Keratinocyte (primary cell): ENCODE results near the gene ING5. TPM values are rescaled to one million over a fixed set of nuclear protein-coding genes. Genes with fewer than 3 reads are reported as not detected.

Experiments used
- DNase-seq: peaks from one replicate; pipeline ENCODE4 v3.0.0-alpha.2; 2011; ENCODE audit warnings: low read depth, missing footprints, low spot score
- FAIRE-seq: peaks from 2 replicates; lab custom pipeline; 2011; peaks lifted over from hg19 to GRCh38; lab: Jason Lieb, UNC
- H2AFZ ChIP-seq: 2 replicates; pipeline ENCODE4 v1.6.0; 2012; ENCODE audit warnings: low read length, control low read depth, inconsistent platforms; ENCODE audit not compliant: control insufficient read depth
- H3K27ac ChIP-seq: 2 replicates; pipeline ENCODE4 v1.5.1; 2011; ENCODE audit warnings: low read length; ENCODE audit not compliant: control insufficient read depth, insufficient read depth
- H3K27me3 ChIP-seq: 3 replicates; pipeline ENCODE4 v1.6.0; 2011; ENCODE audit warnings: low read length; ENCODE audit not compliant: control insufficient read depth, insufficient read depth; ENCODE audit errors: extremely low read depth
- H3K36me3 ChIP-seq, 2 experiments: 2 replicates in 1 of 2; 3 replicates in 1 of 2; pipeline ENCODE4 v1.5.1; 2011; ENCODE audit warnings: low read length in 2 of 2, mild to moderate bottlenecking in 1 of 2; ENCODE audit not compliant: control insufficient read depth in 2 of 2, insufficient read depth in 2 of 2; ENCODE audit errors: extremely low read depth in 1 of 2
- H3K4me1 ChIP-seq: 3 replicates; pipeline ENCODE4 v1.5.1; 2011; ENCODE audit warnings: low read length; ENCODE audit not compliant: control insufficient read depth, insufficient read depth; ENCODE audit errors: extremely low read depth
- H3K4me2 ChIP-seq: 3 replicates; pipeline ENCODE4 v1.6.0; 2011; ENCODE audit warnings: low read depth, low read length; ENCODE audit not compliant: control insufficient read depth, insufficient read depth; ENCODE audit errors: extremely low read depth
- H3K4me3 ChIP-seq, 3 experiments: fragments of 200-600 bp in 1 of 3; sonication (generic) in 1 of 3; 2 replicates in 2 of 3; 3 replicates in 1 of 3; pipeline ENCODE4 v1.5.1; 2011 to 2016; ENCODE audit warnings: low read length in 3 of 3, mild to moderate bottlenecking in 3 of 3, control low read depth in 2 of 3, inconsistent platforms in 1 of 3, low read depth in 1 of 3, mixed read lengths in 1 of 3, mixed run types in 1 of 3, moderate library complexity in 1 of 3; ENCODE audit not compliant: control insufficient read depth in 2 of 3, insufficient read depth in 2 of 3; ENCODE audit errors: extremely low read depth in 1 of 3
- H3K79me2 ChIP-seq: 2 replicates; pipeline ENCODE4 v1.6.0; 2012; ENCODE audit warnings: low read length; ENCODE audit not compliant: control insufficient read depth, insufficient read depth
- H3K9ac ChIP-seq: 3 replicates; pipeline ENCODE4 v1.6.0; 2011; ENCODE audit warnings: low read length; ENCODE audit not compliant: control insufficient read depth, insufficient read depth; ENCODE audit errors: extremely low read depth
- H3K9me1 ChIP-seq: 3 replicates; pipeline ENCODE4 v1.6.0; 2011; ENCODE audit warnings: low read length; ENCODE audit not compliant: control insufficient read depth, insufficient read depth; ENCODE audit errors: extremely low read depth
- H3K9me3 ChIP-seq: 2 replicates; pipeline ENCODE4 v1.5.1; 2012; ENCODE audit warnings: low read depth, low read length; ENCODE audit not compliant: control insufficient read depth
- H4K20me1 ChIP-seq: 3 replicates; pipeline ENCODE4 v1.6.0; 2011; ENCODE audit warnings: low read length; ENCODE audit not compliant: control insufficient read depth, insufficient read depth; ENCODE audit errors: extremely low read depth
- CTCF ChIP-seq, 3 experiments: IDR thresholded peaks in 1 of 3; conservative IDR thresholded peaks in 1 of 3; optimal IDR thresholded peaks in 1 of 3; 2 replicates in 2 of 3; 3 replicates in 1 of 3; pipeline versions ENCODE3 to v1.5.1; 2011; ENCODE audit warnings: low read length in 3 of 3, mild to moderate bottlenecking in 3 of 3, moderate library complexity in 2 of 3, control low read depth in 1 of 3, inconsistent platforms in 1 of 3; ENCODE audit not compliant: insufficient read depth in 2 of 3; ENCODE audit errors: extremely low read depth in 1 of 3
- EZH2 ChIP-seq: IDR thresholded peaks from one replicate; pipeline ENCODE4 v1.6.1; 2012; ENCODE audit warnings: inconsistent platforms, mild to moderate bottlenecking, low read length, moderate library complexity
- dilution Hi-C: fragments of 300-500 bp; cut with MboI; formaldehyde crosslinking; loops from one replicate; pipeline ENCODE4 v1.7.0; 2020; ENCODE audit warnings: low sequenced_read_pairs; ENCODE audit not compliant: extremely low pct_ligation_motif_present
- polyA plus RNA-seq, 5 experiments: library from polyadenylated mRNA; depleted of rRNA in 3 of 5; stranded (reverse) in 3 of 5; stranded (forward) in 1 of 5; unstranded in 1 of 5; fragments of >200 nt; gene quantifications; 1 replicate in 1 of 5; 2 replicates in 3 of 5; 3 replicates in 1 of 5; pipeline versions ENCODE4 v1.2.1 to v1.2.3, GENCODE V29; 2011 to 2012; ENCODE audit warnings: missing spikeins in 2 of 5, low read depth in 1 of 5, low replicate concordance in 1 of 5

The ING5 gene
- polyA plus RNA-seq, 1 donor (not counting 4 experiments of a cell fraction or from before 2014, with no cell fraction given), result 19.1 TPM

DNA sequence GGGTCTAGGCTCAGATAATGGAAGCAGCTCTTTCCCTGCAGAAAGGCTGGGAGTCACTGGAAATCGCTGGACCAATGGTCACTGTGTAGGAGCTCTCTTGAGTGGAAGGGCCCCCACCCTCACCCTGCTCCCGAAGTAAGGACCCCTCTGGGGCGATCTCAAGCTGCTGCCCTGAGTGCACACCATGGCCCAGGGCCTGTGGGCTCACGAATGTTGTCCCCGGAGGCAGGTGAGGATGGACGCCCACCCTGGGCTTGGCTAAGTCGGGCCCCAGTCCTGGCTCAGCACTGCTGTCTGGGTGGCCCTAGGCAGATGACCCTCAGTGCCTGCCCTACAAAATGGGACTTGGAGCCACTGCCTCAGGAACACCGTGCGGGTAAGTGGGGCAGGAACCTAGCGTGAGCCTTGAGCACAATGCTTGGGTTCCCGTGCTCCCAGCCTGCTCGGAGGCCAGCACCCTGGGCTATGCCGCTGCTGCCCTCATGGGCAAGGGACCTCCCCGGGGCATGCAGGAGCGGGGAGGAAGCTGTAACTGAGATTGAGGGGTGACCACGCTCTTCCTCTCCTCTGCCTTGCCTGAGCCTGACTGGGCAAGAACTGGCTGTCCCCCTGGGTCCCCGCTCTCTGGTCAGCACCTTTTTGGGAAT lies 36.3 kb downstream of the ING5 start:
- dilution Hi-C loops, result no loop called here
- no peak for TF ChIP-seq CTCF (optimal IDR thresholded peaks at IDR 0.05 in 1 of 3, IDR thresholded peaks at IDR 0.05 in 1 of 3, conservative IDR thresholded peaks at IDR 0.05 in 1 of 3; ENCODE audit: extremely low read depth in 1 of 3, insufficient read depth in 2 of 3, low read length in 3 of 3)
- TF ChIP-seq EZH2, result no peak
- H3K79me2 ChIP-seq, result no peaks in the 10 kb centered on the region
- no peaks in the 10 kb centered on the region for H3K9me3 ChIP-seq
- no peak overlapping the region for H3K4me2 ChIP-seq
- H3K9me1 ChIP-seq, result peaks cover 2% of the 10 kb centered on the region
- FAIRE-seq (no peak), DNase-seq (no peak)
- H3K9ac ChIP-seq, result no peak overlapping the region
- no peak overlapping the region for H2AFZ ChIP-seq
- no peaks in the 10 kb centered on the region for H3K36me3 ChIP-seq
- no peak overlapping the region for H3K27ac ChIP-seq
- no peaks in the 10 kb centered on the region for H3K27me3 ChIP-seq
- H4K20me1 ChIP-seq, result no peaks in the 10 kb centered on the region
- H3K4me3 ChIP-seq, result no peak overlapping the region
- peaks cover 22% of the 10 kb centered on the region for H3K4me1 ChIP-seq

GRCh38 chr2:241739177-241739576 lies 37.3 kb downstream of the ING5 start:
- TF ChIP-seq CTCF (optimal IDR thresholded peaks at IDR 0.05 in 1 of 3, IDR thresholded peaks at IDR 0.05 in 1 of 3, conservative IDR thresholded peaks at IDR 0.05 in 1 of 3; ENCODE audit: extremely low read depth in 1 of 3, insufficient read depth in 2 of 3, low read length in 3 of 3) (no peak), EZH2 (no peak)
- Histone ChIP-seq H3K4me3 (no peak overlapping the region), H3K9ac (no peak overlapping the region), H3K4me1 (peaks cover 12% of the 10 kb centered on the region), H4K20me1 (no peaks in the 10 kb centered on the region), H3K79me2 (no peaks in the 10 kb centered on the region), H3K9me1 (no peaks in the 10 kb centered on the region), H3K27me3 (no peaks in the 10 kb centered on the region), H3K27ac (no peak overlapping the region), H3K9me3 (no peaks in the 10 kb centered on the region), H3K4me2 (no peak overlapping the region), H3K36me3 (no peaks in the 10 kb centered on the region), H2AFZ (no peak overlapping the region)
- dilution Hi-C loops, result no loop called here
- FAIRE-seq, result no peak
- DNase-seq, result no peak
